Measurements from ENCODE around the gene FLNA.

The FLNA gene

GRCh38 chrX:154374313-154375155 lies at the start of gene FLNA:
Gene FLNA, minus strand, starts transcription at chrX:154374634. Its CDS starts 3,389 bp downstream, at chrX:154371245.
- DNase-seq (ENCODE audit: low read depth), result no peak
- peak within 1 kb of the TSS; percentile 44 for H3K4me3 ChIP-seq (ENCODE audit: control insufficient read depth, low read depth, low read length)
- TF ChIP-seq CTCF (conservative IDR thresholded peaks at IDR 0.05; ENCODE audit: control insufficient read depth, insufficient read depth, low read depth, low read length), result no peak

- no peak for DNase-seq (ENCODE audit: low read depth)
- H3K4me3 ChIP-seq (ENCODE audit: control insufficient read depth, low read depth, low read length), result no peak overlapping the region
- TF ChIP-seq CTCF (conservative IDR thresholded peaks at IDR 0.05; ENCODE audit: control insufficient read depth, insufficient read depth, low read depth, low read length), result no peak
Measured at GRCh38 chrX:154420402-154420756, 45.9 kb upstream of the FLNA start.

GRCh38 chrX:154419688-154420401 lies 45.4 kb upstream of the FLNA start:
- no peak for TF ChIP-seq CTCF (conservative IDR thresholded peaks at IDR 0.05; ENCODE audit: control insufficient read depth, insufficient read depth, low read depth, low read length)
- no peak overlapping the region for H3K4me3 ChIP-seq (ENCODE audit: control insufficient read depth, low read depth, low read length)
- no peak for DNase-seq (ENCODE audit: low read depth)

GRCh38 chrX:154419189-154419588 lies 44.8 kb upstream of the FLNA start:
- DNase-seq (ENCODE audit: low read depth), result no peak
- no peak for TF ChIP-seq CTCF (conservative IDR thresholded peaks at IDR 0.05; ENCODE audit: control insufficient read depth, insufficient read depth, low read depth, low read length)
- no peak overlapping the region for H3K4me3 ChIP-seq (ENCODE audit: control insufficient read depth, low read depth, low read length)

- no peak overlapping the region for H3K4me3 ChIP-seq (ENCODE audit: control insufficient read depth, low read depth, low read length)
- no peak for TF ChIP-seq CTCF (conservative IDR thresholded peaks at IDR 0.05; ENCODE audit: control insufficient read depth, insufficient read depth, low read depth, low read length)
- no peak for DNase-seq (ENCODE audit: low read depth)
Measured at GRCh38 chrX:154417157-154417556, 42.7 kb upstream of the FLNA start.

GRCh38 chrX:154413142-154413541 lies 38.7 kb upstream of the FLNA start:
- no peak for DNase-seq (ENCODE audit: low read depth)
- no peak for TF ChIP-seq CTCF (conservative IDR thresholded peaks at IDR 0.05; ENCODE audit: control insufficient read depth, insufficient read depth, low read depth, low read length)
- no peak overlapping the region for H3K4me3 ChIP-seq (ENCODE audit: control insufficient read depth, low read depth, low read length)
